Uterus (tissue), 4 donors: ENCODE results near the gene ELAVL3. TPM values are rescaled to one million over a fixed set of nuclear protein-coding genes. Genes with fewer than 3 reads are reported as not detected.

Experiments used
- DNase-seq, 2 donors: peaks; one replicate each; pipeline ENCODE4 v3.0.0-alpha.2; 2019 to 2020
- H3K27ac ChIP-seq, 2 donors: fragments of 200-600 bp; sonication (generic); 1 replicate in 1 of 2; 2 replicates in 1 of 2; pipeline ENCODE4 v1.5.1; 2016 to 2018
- H3K27me3 ChIP-seq, 2 donors: fragments of 200-600 bp; sonication (generic); one replicate each; pipeline ENCODE4 v1.5.1; 2018 to 2019; ENCODE audit warnings: control low read depth in 1 of 2
- H3K36me3 ChIP-seq, 2 donors: fragments of 200-600 bp; sonication (generic); one replicate each; pipeline ENCODE4 v1.5.1; 2019; ENCODE audit warnings: control low read depth in 1 of 2
- H3K4me1 ChIP-seq, 2 donors: fragments of 200-600 bp; sonication (generic); one replicate each; pipeline ENCODE4 v1.5.1; 2018 to 2019; ENCODE audit warnings: control low read depth in 1 of 2
- H3K4me3 ChIP-seq, 2 donors: fragments of 200-600 bp; sonication (generic); 1 replicate in 1 of 2; 2 replicates in 1 of 2; pipeline ENCODE4 v1.5.1; 2018 to 2019; ENCODE audit warnings: mild to moderate bottlenecking in 1 of 2
- H3K9me3 ChIP-seq, 2 donors: fragments of 200-600 bp; sonication (generic); one replicate each; pipeline ENCODE4 v1.5.1; 2019; ENCODE audit warnings: control low read depth in 1 of 2
- POLR2A ChIP-seq, 2 donors: fragments of 450-650 bp; IDR thresholded peaks; one replicate each; pipeline ENCODE4 v1.6.1; 2016; ENCODE audit warnings: antibody characterized with exemption in 2 of 2, mild to moderate bottlenecking in 1 of 2, moderate library complexity in 1 of 2
- intact Hi-C: fragments of 100-400 bp; cut with DNase I; formaldehyde crosslinking; loops from one replicate; pipeline ENCODE4 v1.15.1; 2023; ENCODE audit warnings: low total_unique reads
- total RNA-seq, 4 donors: library from RNA; depleted of rRNA in 3 of 4; stranded (reverse); fragments of >200 nt in 3 of 4; gene quantifications; one replicate each; pipeline versions ENCODE4 v1.1.0 to v1.2.4, GENCODE V29; 2014 to 2023
- TF ChIP-seq, protein P1 (sequence below), 4 experiments: fragments of 200-600 bp in 2 of 4; fragments of 450-650 bp in 2 of 4; sonication (generic) in 2 of 4; IDR thresholded peaks; one replicate each; pipeline ENCODE4 v1.5.1; 2016 to 2019; ENCODE audit warnings: antibody characterized with exemption in 4 of 4, mild to moderate bottlenecking in 2 of 4, moderate library complexity in 1 of 4
- donor health status: DM: yes; HTN: yes; CAD: no.

Gene ELAVL3
- total RNA-seq, 4 donors from 2014 or later = 1.1 TPM; not detected in 3

DNA sequence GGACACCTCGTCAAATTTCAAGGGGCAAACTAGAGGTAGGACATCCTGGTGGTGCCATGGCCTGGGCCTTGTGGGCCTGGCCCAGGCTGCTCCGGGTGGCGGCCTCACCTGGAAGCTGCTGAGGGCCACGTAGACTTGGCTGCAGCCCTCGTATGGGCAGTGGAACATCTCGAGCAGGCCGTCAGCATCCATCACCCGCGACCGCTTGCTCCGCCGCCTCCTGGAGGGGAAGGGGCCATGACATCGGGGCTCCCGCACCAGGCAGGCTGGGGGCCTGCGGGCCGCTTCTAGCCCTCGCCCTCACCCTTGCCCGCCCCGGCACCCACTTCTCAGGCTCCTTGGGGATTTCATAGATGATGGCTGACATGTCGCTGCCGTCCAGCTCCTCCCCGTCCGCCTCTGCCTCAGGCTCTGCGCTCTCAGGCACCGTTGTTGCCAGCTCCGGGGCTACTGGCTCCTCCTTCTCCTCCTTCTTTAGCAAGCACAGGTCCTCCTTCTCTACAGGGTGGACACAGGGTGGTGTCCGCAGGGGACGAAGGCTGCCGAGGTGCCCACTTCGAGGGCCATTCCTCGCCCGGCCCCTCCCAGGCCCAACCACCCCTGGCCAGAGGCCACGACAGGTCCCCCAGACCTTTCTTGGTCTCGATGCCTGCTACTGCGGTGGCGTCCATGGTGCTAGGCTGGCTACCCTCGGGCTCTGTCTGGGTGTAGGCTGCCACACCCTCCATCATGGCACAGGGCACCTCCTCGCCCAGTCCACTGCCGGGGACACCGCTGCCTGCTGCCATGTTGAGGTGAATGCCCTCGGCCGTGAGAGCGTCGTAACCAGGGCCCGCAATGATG is 6.0 kb upstream of the ELAVL3 start:
- H3K4me1 ChIP-seq = peaks cover 0 to 12% of the 10 kb centered on the region in 2 donors
- TF ChIP-seq, protein P1, sequence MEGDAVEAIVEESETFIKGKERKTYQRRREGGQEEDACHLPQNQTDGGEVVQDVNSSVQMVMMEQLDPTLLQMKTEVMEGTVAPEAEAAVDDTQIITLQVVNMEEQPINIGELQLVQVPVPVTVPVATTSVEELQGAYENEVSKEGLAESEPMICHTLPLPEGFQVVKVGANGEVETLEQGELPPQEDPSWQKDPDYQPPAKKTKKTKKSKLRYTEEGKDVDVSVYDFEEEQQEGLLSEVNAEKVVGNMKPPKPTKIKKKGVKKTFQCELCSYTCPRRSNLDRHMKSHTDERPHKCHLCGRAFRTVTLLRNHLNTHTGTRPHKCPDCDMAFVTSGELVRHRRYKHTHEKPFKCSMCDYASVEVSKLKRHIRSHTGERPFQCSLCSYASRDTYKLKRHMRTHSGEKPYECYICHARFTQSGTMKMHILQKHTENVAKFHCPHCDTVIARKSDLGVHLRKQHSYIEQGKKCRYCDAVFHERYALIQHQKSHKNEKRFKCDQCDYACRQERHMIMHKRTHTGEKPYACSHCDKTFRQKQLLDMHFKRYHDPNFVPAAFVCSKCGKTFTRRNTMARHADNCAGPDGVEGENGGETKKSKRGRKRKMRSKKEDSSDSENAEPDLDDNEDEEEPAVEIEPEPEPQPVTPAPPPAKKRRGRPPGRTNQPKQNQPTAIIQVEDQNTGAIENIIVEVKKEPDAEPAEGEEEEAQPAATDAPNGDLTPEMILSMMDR (IDR thresholded peaks at IDR 0.05) = no peak
- no peak for TF ChIP-seq POLR2A (IDR thresholded peaks at IDR 0.05)
- no peaks in the 10 kb centered on the region for H3K36me3 ChIP-seq
- no peak for DNase-seq
- H3K9me3 ChIP-seq = no peaks in the 10 kb centered on the region
- peaks cover 11 to 19% of the 10 kb centered on the region in 2 donors for H3K27me3 ChIP-seq
- H3K27ac ChIP-seq = no peak overlapping the region
- H3K4me3 ChIP-seq = no peak overlapping the region
- intact Hi-C loops = loop anchor here (10.0 kb wide), 1 partner anchor 98 kb away; no protein-coding TSS in a partner anchor

DNA sequence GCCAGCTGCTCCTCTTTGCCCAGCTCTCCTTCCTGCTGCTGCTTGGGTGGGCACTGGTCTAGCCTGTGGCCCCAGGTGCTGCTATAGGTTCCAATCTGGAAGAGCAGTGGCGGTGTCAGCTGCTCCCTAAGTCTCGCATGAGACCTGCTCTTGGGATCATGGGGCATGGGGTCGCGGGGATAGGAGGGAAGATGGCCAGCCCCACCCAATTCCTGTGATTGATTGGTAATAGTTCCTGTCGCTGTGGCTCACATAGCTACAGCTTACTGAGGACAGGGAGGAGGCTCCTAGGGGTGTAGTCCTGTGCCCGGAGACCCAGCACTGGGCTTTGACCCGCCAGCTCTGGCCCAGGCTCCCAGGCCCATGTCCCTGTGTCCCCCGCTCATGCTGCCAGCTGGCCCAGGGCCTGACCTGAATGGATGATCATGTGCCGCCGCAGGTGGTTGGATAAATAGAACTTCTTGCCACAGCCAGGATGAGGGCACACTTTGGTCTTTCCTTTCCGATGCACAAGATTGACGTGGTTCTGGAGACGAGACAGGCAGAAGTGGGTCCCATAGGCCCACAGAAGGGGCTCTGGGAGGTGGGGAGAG is 4.5 kb upstream of the ELAVL3 start:
- no peaks in the 10 kb centered on the region for H3K36me3 ChIP-seq
- H3K27me3 ChIP-seq = peaks cover 16 to 35% of the 10 kb centered on the region in 2 donors
- intact Hi-C loops = loop anchor here (10.0 kb wide), 1 partner anchor 99 kb away; no protein-coding TSS in a partner anchor
- TF ChIP-seq, protein P1 (IDR thresholded peaks at IDR 0.05) = no peak
- no peak for TF ChIP-seq POLR2A (IDR thresholded peaks at IDR 0.05)
- H3K4me3 ChIP-seq = no peak overlapping the region
- H3K27ac ChIP-seq = no peak overlapping the region
- no peaks in the 10 kb centered on the region for H3K9me3 ChIP-seq
- DNase-seq = no peak
- H3K4me1 ChIP-seq = peaks cover 0 to 17% of the 10 kb centered on the region in 2 donors

DNA sequence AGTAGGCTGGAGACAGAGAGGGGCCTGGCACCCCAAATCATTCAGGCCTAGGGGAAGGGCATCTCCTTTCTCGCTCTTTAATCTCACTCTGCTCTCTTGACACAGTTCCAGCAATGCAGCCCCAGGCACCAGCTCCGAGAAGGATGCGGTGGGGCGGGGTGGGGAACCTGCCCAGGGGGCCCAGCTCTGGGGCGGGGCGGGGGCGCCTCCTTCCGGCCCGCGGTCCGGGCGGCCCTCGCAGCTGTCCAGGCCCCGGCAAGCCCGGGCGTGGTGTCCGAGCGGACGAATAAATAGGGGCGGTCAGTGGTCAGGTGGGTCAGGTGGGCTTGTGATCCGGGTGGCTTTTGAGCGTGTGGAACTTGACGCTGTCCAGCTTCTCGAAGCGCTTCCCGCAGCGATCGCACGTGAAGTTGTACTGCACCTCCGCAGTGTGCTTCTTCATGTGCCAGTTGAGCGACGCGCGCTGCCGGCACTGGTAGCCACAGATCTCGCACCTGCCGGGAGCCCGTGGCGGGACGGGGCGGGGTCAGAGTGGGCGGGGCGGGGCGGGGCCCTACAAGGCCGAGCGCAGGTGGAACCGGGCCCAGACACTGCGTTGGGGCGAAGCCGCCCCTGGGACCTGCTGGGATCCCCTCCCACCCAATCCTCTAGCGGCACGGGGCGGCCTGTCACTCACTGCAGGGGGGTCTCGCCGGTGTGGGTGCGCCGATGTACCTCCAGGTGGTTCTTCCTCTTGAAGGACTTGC is 2.7 kb upstream of the ELAVL3 start:
- no peak for DNase-seq
- intact Hi-C loops = loop anchor here (10.0 kb wide), 1 partner anchor 101 kb away; no protein-coding TSS in a partner anchor
- no peak overlapping the region for H3K27ac ChIP-seq
- no peaks in the 10 kb centered on the region for H3K36me3 ChIP-seq
- H3K4me3 ChIP-seq = no peak overlapping the region
- peaks cover 21 to 45% of the 10 kb centered on the region in 2 donors for H3K27me3 ChIP-seq
- peaks cover 0 to 28% of the 10 kb centered on the region in 2 donors for H3K4me1 ChIP-seq
- H3K9me3 ChIP-seq = no peaks in the 10 kb centered on the region
- TF ChIP-seq, protein P1 (IDR thresholded peaks at IDR 0.05) = no peak
- TF ChIP-seq POLR2A (IDR thresholded peaks at IDR 0.05) = no peak

DNA sequence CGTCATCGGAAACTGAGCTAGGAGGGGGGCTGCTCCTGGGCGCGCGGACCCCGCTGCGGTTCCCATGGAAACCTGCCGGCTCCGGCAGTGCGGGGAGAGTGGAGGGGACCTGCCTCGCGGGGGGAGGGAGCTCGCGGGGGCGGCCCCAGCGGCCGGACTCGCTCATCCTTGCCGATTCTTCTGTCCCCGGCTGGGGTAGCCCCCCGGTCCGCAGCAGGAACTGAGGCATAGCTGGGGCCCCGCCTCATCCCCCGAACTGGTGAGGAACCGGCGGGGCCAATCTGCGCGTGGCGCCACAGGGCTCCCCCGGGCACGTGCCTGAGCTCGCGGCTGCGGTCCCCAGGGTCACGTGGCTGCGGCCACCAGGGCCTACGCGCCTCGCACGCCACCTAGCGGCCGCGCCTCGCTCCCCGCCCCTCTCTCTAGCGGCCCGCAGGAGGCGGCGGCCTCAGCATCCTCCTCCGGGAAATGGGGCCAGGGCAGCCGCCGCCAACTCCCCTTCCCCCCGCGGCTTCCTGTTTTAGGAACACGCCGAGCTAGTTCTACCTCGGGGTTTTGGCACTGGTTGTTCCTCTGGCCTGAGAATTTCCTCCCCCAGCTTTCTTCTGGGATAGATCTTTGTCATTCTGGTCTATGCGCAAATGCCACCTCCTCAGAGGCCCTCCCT is 1.7 kb upstream of the ELAVL3 start:
- no peaks in the 10 kb centered on the region for H3K36me3 ChIP-seq
- TF ChIP-seq, protein P1 (IDR thresholded peaks at IDR 0.05) = peak; percentile 83 to 97 (median 90)
- TF ChIP-seq POLR2A (IDR thresholded peaks at IDR 0.05) = no peak
- peak; percentile 62 to 76 for DNase-seq
- no peak overlapping the region for H3K27ac ChIP-seq
- H3K9me3 ChIP-seq = no peaks in the 10 kb centered on the region
- H3K27me3 ChIP-seq = peaks cover 21 to 45% of the 10 kb centered on the region in 2 donors
- peak overlapping the region in 1 of 2 donors; percentile 14 for H3K4me3 ChIP-seq
- intact Hi-C loops = loop anchor here (10.0 kb wide), 1 partner anchor 102 kb away; no protein-coding TSS in a partner anchor
- peaks cover 0 to 28% of the 10 kb centered on the region in 2 donors for H3K4me1 ChIP-seq
